Right lobe of liver (tissue), 4 donors: ENCODE results near the gene TTI1.

Experiments used
- POLR2A ChIP-seq: fragments of 450-650 bp; IDR thresholded peaks from one replicate; pipeline ENCODE4 v1.6.1; 2017; ENCODE audit warnings: antibody characterized with exemption, mild to moderate bottlenecking
- TF ChIP-seq, protein P1 (sequence below), 4 donors: fragments of 200-600 bp in 3 of 4; fragments of 450-650 bp in 1 of 4; IDR thresholded peaks; one replicate each; pipeline versions ENCODE4 v1.5.1 to v1.8.0; 2016 to 2022; ENCODE audit warnings: antibody characterized with exemption in 4 of 4, mild to moderate bottlenecking in 2 of 4
- donor health status: DM: no; HTN: no; CAD: no.
- donor health status: DM: no; HTN: no; CAD: no.
- donor health status: DM: no; HTN: yes; CAD: no.

- no peak for TF ChIP-seq POLR2A
- TF ChIP-seq, protein P1, sequence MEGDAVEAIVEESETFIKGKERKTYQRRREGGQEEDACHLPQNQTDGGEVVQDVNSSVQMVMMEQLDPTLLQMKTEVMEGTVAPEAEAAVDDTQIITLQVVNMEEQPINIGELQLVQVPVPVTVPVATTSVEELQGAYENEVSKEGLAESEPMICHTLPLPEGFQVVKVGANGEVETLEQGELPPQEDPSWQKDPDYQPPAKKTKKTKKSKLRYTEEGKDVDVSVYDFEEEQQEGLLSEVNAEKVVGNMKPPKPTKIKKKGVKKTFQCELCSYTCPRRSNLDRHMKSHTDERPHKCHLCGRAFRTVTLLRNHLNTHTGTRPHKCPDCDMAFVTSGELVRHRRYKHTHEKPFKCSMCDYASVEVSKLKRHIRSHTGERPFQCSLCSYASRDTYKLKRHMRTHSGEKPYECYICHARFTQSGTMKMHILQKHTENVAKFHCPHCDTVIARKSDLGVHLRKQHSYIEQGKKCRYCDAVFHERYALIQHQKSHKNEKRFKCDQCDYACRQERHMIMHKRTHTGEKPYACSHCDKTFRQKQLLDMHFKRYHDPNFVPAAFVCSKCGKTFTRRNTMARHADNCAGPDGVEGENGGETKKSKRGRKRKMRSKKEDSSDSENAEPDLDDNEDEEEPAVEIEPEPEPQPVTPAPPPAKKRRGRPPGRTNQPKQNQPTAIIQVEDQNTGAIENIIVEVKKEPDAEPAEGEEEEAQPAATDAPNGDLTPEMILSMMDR (IDR thresholded peaks at IDR 0.05) = no peak
Measured at GRCh38 chr20:38036366-38036765, 3.1 kb upstream of the TTI1 start.
